NCI-H748 (cell line): ENCODE measurements around the gene ITGA11.

ENCODE experiments used
- DNase-seq: peaks from one replicate; lab custom pipeline; 2025; ENCODE audit not compliant: unreplicated experiment; lab: John Stamatoyannopoulos, UW

The ITGA11 gene

DNA sequence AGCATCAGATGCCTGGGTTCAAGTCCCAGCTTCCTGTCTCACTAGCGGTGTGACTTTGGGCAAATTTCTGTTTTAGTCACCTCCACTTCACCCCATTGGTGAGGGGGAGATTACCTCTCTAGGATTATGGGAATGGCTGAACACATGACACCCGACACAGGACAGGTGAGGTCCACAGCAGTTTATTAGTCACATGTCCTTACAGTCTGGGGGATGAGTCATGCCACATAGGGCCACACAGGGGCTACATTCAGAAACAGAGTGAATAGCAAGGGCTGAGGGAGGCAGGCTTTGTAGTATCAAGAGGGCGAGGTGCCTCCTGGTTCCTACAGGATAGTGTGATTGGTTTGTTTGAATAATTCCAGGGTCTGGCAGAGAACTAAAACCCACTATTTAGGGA is 15.2 kb upstream of the ITGA11 start:
- no peak for DNase-seq

GRCh38 chr15:68445351-68445750 is 13.4 kb upstream of the ITGA11 start:
- DNase-seq, result no peak

- no peak for DNase-seq
Measured at GRCh38 chr15:68444336-68444735, 12.4 kb upstream of the ITGA11 start.

- DNase-seq, result no peak
Measured at GRCh38 chr15:68442903-68443302, 10.9 kb upstream of the ITGA11 start.

DNA sequence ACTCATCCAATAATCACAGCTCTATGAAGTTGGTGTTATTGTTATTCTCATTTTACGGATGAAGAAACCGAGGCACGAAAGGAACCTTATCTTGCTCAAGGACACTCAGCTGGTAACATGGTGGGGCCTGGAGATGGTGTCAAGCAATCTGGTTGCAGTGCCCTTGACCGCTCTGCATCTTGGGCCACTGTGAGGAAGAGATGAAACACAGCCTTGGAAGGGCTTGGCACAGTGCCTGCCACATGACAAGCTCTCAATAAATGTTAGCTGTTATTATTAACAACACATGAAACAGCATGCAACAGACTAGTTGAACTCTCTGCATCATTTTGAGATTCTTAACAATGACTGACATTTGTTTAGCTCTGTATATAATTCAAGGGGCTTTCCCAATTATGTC is 10.1 kb upstream of the ITGA11 start:
- DNase-seq, result no peak

DNA sequence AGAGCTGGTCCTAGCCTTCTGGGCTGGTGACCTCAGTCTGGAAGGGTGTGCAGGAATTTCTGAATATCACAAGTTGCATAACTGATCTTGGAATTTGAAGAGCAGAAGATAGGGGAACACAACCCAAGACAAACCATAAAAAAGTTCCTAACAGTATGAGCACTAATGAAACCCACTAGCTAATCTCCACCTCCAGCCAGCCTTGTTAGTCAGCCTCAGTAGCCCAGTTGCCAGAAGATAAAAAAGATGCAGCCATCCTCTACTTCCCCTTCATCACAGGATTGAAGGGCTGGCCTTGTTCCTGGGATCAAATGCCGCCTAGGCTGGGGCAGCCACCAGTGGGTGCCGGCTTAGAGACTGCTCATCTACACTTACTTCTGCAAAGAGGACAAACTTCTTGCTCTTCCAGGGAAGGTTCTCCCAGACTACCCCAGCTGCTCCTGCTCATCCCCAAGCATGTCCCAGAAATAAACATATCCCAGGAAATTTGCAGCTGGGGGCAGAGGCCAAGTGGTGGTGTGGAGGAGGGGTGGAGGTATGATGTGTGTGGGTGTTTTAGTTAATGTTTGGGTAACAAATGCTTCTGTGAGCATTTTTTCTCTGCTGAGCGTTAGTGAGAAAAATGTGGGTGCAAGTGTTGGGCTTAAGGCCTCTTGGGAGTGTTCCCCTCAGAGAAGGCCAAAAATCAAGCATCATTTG is 9.2 kb upstream of the ITGA11 start:
- DNase-seq, result no peak

GRCh38 chr15:68440136-68440535 is 8.2 kb upstream of the ITGA11 start:
- DNase-seq, result no peak

DNA sequence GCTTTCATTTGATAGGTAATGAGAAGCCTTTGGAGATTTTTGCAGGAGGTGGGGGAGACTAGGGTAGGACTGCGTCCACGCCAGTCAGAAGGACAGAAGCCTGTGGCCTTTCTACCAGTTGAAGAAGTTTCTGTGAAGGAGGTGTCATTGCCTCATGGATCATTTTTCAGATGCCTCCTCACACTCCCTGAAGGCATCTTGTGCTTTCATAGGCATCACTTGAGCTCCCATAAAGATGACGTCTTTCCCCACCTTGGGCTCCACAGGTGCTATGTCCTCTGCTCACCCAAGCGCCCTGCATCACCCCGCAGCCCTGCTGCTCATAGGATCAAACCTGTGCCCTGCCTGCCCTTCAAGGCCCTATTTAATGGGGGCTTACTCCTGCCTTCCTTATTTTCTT is 7.5 kb upstream of the ITGA11 start:
- no peak for DNase-seq

- no peak for DNase-seq
Measured at GRCh38 chr15:68436680-68437079, 4.7 kb upstream of the ITGA11 start.

- no peak for DNase-seq
Measured at GRCh38 chr15:68435966-68436365, 4.0 kb upstream of the ITGA11 start.

GRCh38 chr15:68434021-68434420 is 2.1 kb upstream of the ITGA11 start:
- DNase-seq, result no peak

DNA sequence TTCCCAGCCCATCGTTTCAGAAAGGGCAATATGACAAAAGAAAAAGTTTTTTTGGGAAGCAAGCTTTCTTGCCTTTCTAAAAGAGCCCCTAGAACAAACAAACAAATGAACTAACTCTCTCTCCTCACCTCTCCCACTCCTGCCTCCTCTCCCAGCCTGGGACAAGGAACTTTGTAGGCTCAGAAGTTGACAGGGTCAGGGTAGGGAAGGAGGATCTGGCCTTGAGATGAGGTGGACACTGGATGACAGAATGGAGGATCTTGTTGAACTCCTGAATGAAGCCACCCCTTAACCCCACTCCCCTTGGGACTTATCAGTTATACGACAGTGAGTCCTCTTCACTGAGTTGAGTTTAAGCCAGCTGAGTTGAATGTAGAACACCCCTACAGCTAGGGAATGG is 1.6 kb upstream of the ITGA11 start:
- no peak for DNase-seq

DNA sequence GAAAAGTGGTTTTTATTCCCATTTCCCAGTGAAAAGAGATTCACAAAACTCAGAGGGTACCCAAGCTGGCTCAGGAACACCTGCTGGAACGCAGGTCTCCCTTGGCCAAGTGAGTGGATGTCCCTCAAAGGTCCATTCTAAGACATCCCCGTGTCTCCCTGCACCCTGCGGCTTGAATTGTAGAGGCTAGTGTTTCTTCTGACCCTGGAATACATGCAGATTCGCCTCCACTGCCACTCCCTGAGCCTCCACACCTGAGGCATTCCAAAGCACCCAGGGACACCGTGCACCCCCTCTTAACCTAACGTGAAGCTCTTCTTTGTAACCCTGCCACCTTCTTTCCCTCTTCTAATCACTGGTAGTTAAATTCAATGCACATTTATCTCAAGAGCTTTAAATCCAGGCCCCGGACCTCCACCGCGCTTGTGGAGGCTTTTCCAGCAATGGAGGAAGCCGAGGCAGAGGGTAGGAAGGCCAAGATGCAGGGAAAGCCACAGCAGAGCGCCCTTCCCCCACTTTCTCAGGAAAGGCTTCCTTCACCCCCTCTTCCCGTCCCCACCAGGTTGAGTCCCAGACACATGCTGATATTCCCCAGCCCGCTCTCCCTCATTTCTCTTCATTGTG is 590 bp upstream of the ITGA11 start:
- DNase-seq, result no peak

DNA sequence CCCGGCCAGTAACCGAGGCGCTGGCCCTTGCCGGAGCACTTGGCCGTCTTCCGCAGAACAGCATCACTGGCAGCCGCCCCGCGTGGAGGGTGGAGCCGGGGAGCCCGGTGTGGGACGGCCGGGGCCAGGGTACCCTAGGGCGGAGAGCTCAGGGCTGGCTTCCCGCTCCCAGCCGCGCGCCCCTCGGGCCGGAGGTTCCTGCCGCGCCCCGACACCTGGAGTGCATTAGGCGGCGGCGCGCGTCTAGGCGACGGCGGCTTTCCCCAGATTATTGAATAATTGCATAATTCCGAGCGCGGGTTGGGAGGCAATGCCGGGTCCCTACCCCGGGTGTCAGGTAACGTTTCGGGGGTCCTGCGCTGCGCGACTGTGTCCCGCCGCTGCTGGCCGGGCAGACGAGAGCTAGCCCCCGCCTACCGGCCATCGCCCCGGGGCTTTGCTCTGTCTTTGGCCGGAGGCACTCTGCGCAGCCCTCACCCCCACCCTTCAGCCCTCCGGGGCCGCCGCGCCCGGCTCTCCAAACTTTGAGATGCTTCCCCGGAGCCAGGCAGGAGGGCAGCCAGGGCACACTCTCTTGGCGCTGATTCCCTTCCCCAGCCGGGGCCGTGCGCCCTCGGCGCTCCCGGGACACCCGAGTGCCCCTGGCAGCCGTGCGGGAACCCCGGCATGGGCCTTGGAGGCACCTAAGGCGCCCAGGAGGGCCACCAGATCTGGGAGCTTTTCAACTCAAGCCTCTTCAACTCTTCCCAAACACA is 749 bp downstream of the ITGA11 start:
- DNase-seq, result peak; percentile 29

DNA sequence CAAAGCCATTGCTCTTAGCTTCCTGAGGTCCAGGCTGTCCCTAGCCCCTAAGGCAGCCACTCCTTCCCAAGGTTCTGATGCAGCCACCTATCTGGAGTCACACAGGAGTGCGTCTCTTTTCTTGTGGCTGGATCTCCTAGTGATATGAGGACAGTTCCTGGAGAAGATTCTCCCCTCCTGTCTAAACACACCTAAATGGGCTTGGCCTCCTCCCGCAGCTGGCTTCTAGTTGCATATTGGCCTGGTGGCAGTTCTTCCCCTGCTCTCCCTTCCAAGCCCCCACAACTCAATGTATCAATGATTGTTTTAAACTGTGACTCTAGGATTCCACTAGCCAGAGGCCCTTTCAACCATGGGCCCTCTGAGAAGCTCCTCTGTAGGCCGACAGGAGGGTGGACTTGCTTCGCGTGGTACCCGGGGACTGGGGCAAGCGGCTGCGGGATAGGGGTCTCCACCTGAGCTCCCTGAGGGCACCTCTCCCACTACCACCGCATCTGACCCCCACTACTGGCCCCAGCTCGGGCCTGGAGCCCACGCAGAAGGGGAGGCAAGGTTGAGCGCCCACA is 1.4 kb downstream of the ITGA11 start:
- DNase-seq, result no peak

DNA sequence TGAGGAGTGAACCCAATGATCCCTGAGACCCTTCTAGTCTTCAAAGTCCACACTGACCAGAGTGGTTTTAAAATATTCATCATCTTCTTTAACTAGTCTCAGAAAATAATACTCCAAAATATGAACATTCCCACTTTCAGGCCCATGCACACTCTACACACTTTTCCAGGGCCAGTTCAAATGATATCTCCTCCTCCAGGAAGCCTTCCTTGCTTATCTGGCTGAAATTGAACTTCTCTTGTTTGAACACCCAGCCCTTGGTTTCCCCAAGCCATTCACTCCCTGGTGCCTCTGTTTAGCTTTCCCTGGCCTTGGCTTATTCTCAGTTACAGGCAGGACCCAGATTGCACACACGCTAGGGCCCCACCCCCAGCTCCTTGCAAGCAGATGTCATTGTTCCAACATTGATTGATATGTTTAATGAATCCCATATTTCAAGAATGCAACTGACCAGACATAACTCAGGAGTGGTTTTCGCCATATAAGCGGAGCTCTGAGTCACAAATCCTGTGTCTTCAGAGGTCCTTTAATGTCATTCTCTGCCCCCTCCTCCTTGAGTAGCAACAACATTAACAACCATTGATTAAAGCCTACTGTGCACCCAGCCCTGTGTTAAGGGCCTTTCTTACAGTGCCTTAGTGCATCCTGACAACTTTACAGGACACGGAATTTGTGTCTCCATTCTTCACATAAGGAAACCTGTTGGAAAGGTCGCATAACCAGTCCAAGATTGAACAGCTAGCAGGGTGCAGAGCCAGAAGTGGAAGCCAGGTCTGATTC is 2.1 kb downstream of the ITGA11 start:
- no peak for DNase-seq

DNA sequence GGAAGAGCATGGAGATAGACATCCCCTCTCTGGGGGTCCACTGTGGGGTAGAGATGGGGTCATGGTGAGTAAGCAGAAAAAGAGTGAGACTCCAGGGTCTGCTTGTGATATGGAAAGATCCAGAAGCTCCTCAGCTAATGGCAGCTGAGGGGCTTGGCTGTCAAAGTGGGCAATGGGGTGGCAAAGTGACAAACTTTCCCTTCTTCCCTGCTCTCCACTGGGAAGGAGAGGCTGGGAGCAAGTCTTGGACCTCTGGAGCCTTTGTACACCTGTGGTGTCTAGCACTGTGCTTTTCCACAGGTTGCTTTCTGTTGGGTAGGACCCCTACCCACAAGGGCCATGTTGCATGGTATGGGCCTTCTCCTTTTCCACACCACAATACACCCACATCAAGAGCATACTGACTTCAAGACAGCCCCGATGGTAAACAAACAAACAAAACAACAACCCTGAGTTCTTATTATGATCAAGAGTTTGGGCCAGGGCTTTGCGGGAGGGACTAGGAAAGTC is 3.5 kb downstream of the ITGA11 start:
- DNase-seq, result no peak

DNA sequence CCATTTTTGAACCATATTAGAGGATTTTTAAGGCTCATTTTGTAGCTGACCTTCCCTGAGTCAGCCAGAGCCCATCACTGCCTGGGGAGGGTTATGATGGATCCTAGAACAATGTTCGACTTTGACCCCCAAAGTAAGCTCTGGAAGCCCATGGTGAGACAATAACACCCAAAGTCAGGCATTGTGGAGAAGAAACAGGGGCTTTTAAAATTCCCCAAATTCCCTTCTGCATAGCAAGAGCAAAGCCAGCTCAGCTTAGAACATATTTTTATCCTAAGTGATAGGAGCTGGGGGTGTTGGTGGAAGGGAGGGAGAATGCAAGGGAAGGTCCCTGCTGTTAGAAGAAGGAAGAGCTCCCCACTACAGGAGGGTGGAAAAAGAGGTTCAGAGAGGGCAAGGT is 4.0 kb downstream of the ITGA11 start:
- DNase-seq, result no peak

DNA sequence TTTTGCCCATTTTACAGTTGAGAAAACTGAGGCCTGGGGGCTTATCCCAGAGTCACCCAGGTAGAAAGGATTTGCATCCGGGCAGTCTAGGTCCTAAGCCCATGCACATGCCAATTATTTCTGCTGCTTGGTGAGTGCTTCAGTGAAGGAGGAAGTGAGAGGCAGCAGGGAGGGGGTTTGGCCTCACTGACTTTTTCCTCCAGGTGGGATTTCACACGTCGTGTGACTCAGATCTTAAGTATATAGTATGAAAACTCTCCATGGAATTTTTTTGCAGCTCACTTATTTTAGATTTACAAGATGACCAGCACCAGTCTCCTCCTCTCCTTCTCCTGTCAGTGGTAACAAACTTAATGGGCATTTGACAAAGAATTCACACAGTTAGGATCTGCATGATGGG is 4.6 kb downstream of the ITGA11 start:
- no peak for DNase-seq

DNA sequence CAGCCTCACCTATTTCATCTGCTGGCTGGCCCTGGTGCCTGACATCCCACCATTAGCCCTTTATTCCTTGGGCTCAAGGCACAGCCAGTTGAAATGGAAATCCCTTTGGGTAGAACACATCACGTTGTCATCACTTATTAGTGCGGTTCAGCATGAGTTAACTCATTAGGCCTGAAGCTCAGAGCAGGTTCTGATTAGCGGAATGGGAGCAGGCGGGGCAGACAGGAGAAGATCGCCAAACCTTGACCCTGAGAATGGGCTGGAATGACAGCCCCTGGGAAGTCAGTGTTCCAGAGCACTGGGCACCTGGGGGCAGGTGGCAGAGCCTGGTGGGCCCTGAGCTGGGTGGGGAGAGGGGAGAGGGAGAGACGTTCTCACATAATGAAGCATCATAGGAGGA is 5.8 kb downstream of the ITGA11 start:
- no peak for DNase-seq

GRCh38 chr15:68425428-68426060 is 6.4 kb downstream of the ITGA11 start:
- no peak for DNase-seq
